NCI-H1417 (cell line): Measurements from ENCODE around the gene GRIN2D.

Experiments
- DNase-seq, 3 experiments: peaks; one replicate each; lab custom pipeline; 2025; lab: John Stamatoyannopoulos, UW

GRIN2D gene

DNA sequence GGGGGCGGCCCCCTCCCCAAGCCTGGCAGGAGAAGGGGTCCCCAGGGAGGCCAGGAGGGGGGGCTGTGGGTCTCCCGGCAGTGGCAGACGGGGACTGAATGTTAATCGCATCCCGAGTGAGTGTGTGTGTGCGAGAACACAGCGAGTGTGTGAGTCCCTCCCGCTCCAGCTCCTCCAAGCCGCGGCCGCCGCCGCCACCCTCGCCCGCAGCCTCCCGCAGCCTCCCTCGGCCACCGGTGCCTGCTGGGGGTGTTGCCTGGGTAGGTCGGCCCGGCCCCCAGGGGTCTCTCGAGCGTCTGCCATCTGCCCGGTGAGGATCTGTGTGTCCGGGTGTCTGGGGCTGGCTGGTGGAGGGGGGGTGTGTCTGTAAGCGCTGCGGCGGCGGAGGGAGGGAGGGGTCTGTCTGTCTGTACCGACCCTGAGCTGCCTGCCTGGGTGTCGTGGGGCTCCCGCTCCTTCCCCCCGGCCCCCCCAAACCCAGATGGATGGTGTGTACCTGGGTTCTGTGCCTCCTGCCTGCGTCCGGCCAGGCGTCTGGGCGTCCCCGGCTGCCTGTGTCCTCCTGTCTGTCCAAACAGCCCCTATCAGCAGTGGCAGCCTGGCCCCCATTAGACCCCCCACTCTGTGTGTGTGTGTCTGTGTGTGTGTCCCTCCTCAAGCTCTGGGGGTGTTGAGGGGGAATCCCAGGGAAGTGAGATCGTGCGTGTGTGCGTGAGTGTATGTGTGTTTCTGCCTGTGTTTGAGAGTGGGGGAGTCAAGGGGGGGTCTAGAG lies at the start of gene GRIN2D:
Gene GRIN2D, plus strand, starts transcription at position 110 of the 772 bp plus-strand sequence. CDS start 4,725 bp downstream, outside the sequence.
- DNase-seq = peak; percentile 27 to 62 (median 54)

- no peak for DNase-seq
Measured at GRCh38 chr19:48344892-48345291, 48.6 kb upstream of the GRIN2D start.

GRCh38 chr19:48346191-48346590 lies 47.3 kb upstream of the GRIN2D start:
- no peak for DNase-seq

DNA sequence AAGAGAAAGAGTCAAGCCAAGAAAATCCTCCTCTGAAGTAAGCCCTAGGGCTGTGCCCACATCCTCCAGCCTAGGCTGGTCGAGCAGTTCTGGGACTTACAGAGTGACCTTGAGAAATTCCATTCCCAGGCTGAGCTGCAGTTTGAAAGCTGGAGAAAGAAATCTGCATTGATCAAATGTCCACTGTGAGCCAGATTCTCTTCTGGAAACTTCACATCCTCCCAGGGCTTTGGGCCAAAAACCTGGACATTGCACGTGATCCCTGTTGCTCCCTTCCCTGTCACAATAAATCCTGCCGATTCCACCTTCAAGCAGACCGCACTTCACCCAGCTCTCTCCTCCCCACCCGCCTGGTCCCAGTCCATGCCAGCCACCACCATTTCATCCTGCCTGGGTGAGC lies 45.4 kb upstream of the GRIN2D start:
- DNase-seq = no peak

DNA sequence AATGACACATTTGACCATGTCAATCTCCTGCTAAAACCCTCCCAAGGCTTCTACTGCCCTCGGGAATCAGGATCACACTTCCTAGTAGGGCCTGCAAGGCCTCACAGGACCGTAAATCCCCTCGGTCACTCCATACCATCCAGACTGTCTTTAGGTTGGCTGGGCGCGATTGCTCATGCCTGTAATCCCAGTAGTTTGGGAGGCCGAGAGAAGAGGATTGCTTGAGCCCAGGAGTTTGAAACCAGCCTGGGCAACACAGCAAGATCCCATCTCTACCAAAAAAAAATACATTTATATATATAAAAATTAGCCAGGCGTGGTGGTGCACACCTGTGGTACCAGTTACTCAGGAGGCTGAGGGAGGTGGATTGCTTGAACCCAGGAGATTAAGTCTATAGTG lies 44.7 kb upstream of the GRIN2D start:
- DNase-seq = no peak

DNA sequence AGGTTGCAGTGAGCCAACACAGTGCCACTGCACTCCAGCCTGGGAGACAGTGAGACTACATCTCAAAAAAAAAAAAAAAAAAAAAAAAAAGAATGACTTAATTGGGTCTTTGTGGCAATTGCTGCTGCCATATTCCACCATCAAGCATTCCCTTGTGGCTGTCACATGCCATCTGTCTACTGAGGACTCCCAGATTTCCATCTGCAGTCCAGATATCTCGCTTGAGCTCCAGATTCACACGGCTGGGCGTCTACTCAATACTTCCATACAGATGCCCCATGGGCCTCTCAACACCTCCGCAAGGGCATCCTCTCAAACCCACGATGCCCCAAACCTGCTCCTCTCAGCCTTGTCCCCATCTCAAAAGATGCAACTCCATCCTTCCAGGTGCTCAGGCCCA lies 42.6 kb upstream of the GRIN2D start:
- no peak for DNase-seq

DNA sequence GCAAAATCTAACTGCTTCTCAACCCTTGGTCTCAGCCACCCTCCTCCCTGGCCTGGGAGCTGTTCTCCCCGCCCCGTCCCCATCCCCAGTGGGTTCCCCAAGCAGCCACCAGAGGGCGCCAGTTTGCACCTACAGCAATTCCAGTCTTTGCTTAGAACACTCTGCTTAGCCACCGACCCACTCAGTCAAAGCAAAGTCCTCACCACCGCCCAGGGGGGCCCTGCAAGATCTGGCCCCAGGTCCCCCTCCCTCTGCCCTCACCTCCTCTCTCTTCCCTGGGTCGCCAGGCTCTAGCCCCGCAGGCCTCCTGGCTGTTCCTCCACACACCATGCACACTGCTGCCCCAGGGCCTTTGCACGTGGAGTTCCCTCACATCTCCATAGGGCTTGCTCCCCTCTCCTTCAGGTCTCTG lies 42.1 kb upstream of the GRIN2D start:
- peak; percentile 41 to 66 (median 57) for DNase-seq

DNA sequence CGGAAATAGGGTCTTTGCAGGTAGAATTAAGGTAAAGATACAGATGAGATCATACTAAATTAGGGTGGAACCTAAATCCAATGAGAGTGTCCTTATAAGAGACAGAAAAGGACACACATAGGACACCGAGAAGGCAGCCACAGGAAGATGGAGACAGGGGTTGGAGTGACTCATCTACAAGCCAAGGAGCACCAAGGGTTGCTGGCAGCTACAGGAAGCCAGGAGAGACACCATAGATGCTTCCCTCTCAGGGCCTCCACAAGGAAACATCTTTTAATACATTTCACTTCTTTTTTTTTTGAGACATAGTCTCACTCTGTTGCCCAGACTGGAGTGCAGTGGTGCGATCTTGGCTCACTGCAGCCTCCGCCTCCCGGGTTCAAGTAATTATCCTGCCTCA lies 39.8 kb upstream of the GRIN2D start:
- no peak for DNase-seq

DNA sequence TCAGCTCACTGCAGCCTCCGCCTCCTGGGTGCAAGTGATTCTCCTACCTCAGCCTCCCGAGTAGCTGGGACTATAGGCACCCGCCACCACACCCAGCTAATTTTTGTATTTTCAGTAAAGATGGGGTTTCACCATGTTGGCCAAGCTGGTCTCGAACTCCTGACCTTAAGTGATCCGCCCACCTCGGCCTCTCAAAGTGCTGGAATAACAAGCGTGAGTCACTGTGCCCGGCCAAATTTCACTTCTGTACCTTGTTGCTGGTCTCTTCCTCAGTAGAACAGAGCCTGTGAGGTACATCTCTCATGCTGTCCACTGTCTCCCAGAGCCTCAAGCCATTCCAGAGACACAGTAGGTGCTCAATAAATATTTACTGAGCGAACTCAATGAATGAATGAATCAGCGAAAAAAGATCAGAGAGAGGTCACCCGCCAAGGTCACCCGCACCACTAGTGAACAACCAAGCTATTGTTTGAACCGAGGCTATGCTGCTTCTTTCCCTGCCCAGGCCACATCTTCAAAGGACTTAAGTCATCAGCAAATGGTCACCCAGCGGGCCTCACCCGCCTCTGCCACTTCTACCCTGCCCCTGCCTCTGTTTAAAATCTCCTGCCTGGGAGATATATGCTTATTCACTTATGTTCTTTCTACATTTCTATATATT lies 39.0 kb upstream of the GRIN2D start:
- DNase-seq = no peak

DNA sequence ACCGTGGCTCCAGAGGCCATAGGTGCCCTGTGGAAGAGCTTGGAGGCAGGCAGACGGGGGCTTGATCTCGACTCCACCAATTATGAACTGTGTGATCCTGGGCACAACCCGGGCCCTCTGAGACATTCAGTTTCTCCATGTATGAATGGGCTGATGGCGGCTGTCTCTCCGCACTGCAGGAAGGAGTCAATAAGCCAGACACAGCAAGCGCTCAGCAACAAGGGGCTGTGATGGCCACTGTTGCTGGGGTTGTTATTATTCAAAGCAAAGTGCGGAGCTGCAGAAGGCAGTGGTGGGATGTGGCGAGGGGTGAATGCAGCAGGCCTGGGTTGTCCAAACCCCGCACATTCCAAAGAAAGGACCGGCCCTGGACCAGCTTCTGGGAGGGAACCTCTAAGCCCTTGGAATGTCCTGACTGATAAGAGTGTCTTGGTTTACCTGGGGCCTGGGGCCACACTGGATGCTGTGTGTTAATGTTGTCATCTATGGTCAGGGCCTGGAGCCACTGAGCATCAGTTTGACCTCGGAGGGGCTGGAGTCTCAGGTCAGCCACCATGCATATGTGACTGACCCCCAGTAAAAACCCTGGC lies 38.0 kb upstream of the GRIN2D start:
- no peak for DNase-seq

GRCh38 chr19:48359123-48359522 lies 34.3 kb upstream of the GRIN2D start:
- DNase-seq = no peak

- no peak for DNase-seq
Measured at GRCh38 chr19:48361912-48362311, 31.6 kb upstream of the GRIN2D start.

GRCh38 chr19:48362716-48363499 lies 30.6 kb upstream of the GRIN2D start:
- DNase-seq = peak; percentile 91 to 98 (median 96)

GRCh38 chr19:48363500-48363809 lies 30.0 kb upstream of the GRIN2D start:
- DNase-seq = no peak

DNA sequence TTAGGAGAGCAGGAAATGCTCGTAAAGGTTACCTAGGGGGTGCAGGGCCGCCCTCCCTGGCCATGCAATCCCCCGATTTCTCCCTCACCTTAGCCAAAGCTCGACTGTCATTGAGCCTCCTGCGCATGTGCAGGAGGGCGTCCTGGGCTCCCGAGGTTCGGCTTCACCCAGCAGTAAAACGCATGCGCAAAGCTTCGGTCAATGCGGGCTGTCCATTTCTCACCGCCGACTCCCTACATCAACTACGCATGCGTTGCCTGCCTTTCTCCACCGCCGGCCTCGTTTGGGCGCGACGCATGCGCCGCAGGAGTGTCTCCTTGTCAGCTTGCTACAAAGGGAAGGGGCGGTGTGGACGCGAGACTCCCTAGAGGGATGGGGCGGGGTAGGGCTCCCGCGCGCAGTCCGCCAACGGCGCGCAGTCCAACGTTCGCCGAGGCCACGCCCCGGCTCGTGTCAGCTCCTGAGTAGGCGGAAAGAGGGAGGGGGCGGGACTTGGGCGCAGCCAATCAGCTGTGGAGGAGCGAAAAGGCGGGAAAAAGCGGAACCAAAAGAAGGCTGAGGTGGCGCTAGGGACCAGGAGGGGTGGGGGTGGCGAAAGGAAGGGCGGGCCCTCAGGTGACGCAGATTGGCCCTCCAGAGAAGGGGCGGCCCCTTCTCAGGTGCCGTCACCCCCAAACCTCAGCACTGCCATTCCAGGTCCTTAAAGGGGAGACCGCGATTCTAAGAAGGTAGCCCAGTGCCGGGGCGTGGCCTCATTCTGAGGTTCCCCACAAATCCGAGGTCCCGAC lies 29.5 kb upstream of the GRIN2D start, which contains the start of the genes SYNGR4 and TMEM143:
Gene SYNGR4, plus strand, starts transcription at position 558 of the 788 bp plus-strand sequence. CDS start 1,476 bp downstream, outside the sequence.
Gene TMEM143, minus strand, starts transcription at position 131 of the 788 bp plus-strand sequence. Its CDS starts 20 bp downstream, at position 111.
- DNase-seq = peak; percentile 99 to 100 (median 100)

DNA sequence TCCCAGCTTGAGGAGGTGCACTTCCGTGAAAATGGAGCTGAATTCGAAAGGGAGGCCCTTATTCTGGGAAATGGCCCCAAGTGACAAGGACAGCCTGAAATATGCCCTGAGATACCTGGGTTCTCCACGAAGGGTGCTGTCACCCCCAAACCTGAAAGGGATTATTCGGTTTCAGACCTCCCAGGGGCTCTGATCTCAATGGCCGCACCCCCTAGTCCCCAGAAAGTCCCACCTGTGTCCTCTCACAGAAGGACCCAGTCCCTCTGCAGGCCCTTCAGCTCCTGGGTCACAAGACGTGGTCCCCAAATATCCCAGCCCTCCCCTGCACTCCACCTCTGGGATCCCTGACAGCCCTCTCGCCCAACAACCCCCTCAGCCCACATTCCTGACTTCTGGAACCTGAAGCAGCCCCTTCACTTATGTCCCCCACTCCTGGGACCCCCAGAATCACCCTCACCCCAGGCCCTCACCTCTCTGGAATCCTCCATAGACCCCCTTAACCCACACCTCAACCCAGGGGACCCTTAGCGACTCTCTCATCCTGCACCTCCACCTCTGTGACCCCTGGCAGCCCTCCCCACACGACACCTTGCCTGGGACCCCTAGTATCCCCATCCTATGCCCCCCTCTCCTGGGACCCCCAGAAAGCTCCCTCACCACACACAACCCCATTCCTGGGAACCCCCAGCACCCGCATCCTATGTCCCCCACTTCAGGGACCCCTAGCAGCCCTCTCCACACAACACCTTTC lies 28.7 kb upstream of the GRIN2D start:
- no peak for DNase-seq

- no peak for DNase-seq
Measured at GRCh38 chr19:48365602-48366001, 27.9 kb upstream of the GRIN2D start.

DNA sequence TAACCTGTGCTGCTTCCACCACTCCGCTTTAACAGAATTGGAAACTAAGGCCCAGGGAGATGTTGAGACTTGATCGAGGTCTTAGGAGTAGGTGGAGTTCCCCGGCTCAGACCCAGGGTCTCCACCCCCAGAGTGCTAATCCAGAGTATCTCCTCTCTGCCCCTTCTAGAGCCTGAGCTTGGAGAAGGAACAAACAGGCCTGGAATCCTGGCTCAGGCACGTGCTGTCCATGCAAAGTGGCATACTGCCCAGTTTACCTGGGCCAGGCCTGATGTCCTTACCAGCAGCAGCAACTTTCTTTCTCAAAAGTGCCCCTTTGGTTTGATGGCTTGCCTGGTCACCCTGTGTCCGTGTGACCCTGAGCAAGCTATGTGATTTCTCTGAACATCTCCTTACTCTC lies 25.6 kb upstream of the GRIN2D start:
- DNase-seq = no peak

- DNase-seq = peak; percentile 50 to 80 (median 72)
Measured at GRCh38 chr19:48368936-48369335, 24.5 kb upstream of the GRIN2D start.

DNA sequence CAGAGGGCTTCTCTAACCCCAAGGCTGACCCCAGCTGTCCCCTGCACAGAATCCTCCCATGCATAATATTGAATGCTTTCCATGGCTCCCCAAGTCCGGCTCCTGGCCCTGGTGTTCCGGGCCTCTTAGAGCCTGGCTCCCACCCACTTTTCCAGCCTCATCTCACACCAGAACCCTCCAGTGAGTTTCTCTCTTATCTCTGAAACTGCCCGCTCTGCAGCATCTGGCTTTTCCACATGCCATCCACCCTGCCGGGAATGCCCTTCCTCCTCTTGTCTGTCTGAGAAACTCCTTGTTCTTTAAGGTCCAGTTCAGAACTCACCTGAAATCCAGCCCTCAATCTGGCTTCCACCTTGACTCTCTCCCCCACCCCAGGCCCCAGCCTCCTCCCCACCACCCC lies 22.5 kb upstream of the GRIN2D start:
- DNase-seq = no peak

DNA sequence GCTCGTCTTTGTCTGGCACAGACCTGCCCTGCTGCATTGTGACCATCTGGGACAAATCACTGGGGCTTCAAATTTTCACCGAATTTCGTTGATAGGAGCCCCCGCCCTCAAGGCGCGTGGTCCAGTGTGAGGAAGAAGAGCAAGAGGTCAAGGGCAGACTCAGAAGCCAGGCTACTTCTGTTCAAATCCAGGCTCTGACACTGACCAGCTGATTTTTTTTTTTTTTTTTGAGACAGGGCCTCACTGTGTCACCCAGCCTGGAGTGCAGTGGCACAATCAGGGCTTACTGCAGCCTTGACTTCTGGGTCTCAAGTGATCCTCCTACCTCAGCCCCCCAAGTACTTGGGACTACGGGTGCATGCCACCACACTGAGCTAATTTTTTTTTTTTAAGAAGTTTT lies 22.1 kb upstream of the GRIN2D start:
- DNase-seq = no peak
